Kidney (tissue), 14 donors: ENCODE measurements around the gene DRICH1. TPM values are rescaled to one million over a fixed set of nuclear protein-coding genes. Genes with fewer than 3 reads are reported as not detected.

Source experiments
- DNase-seq, 5 donors: peaks; one replicate each; pipeline ENCODE4 v3.0.0-alpha.2; 2013 to 2020
- FAIRE-seq: peaks from 2 replicates; lab custom pipeline; 2012; peaks lifted over from hg19 to GRCh38; lab: Jason Lieb, UNC
- H3K27ac ChIP-seq, 2 donors: one replicate each; pipeline ENCODE4 v1.7.0; 2013; ENCODE audit warnings: low read depth in 2 of 2, low read length in 2 of 2, inconsistent platforms in 1 of 2
- H3K27me3 ChIP-seq: one replicate; pipeline ENCODE4 v1.7.1; 2013; ENCODE audit warnings: low read length, inconsistent platforms; ENCODE audit not compliant: control insufficient read depth, insufficient read depth
- H3K36me3 ChIP-seq, 3 donors: one replicate each; pipeline versions ENCODE4 v1.7.0 to v1.7.1; 2013; ENCODE audit warnings: low read length in 3 of 3, control low read depth in 1 of 3, inconsistent platforms in 1 of 3; ENCODE audit not compliant: insufficient read depth in 3 of 3, control insufficient read depth in 2 of 3
- H3K4me1 ChIP-seq, 3 donors: one replicate each; pipeline versions ENCODE4 v1.7.0 to v1.7.1; 2013; ENCODE audit warnings: low read length in 3 of 3, inconsistent platforms in 1 of 3, low read depth in 1 of 3; ENCODE audit not compliant: control insufficient read depth in 2 of 3, insufficient read depth in 2 of 3
- H3K4me3 ChIP-seq, 3 donors: one replicate each; pipeline versions ENCODE4 v1.7.0 to v1.8.1; 2013; ENCODE audit warnings: low read length in 3 of 3, control low read depth in 1 of 3, inconsistent platforms in 1 of 3
- H3K9ac ChIP-seq, 3 donors: one replicate each; pipeline versions ENCODE4 v1.7.0 to v1.7.1; 2013; ENCODE audit warnings: low read length in 3 of 3, control low read depth in 1 of 3, inconsistent platforms in 1 of 3
- H3K9me3 ChIP-seq, 3 donors: one replicate each; pipeline versions ENCODE4 v1.7.0 to v1.7.1; 2013; ENCODE audit warnings: low read length in 3 of 3, control low read depth in 1 of 3, inconsistent platforms in 1 of 3; ENCODE audit not compliant: control insufficient read depth in 2 of 3, insufficient read depth in 1 of 3
- CTCF ChIP-seq: IDR thresholded peaks from 3 replicates; pipeline ENCODE4 v1.5.1; 2012; ENCODE audit warnings: mild to moderate bottlenecking, moderate library complexity, borderline replicate concordance; ENCODE audit not compliant: insufficient read depth; ENCODE audit errors: extremely low read depth
- intact Hi-C: fragments of 100-400 bp; cut with DNase I; formaldehyde crosslinking; loops from one replicate; pipeline ENCODE4 v1.11.1; 2022
- polyA plus RNA-seq: library from polyadenylated mRNA; stranded (reverse); fragments of 350-450 nt; fragmentation: Illumina TruSeq; extraction: RNeasy Lipid Tissue Mini Kit (QIAGEN cat#74804); gene quantifications from one replicate; pipeline ENCODE4 v1.2.3, GENCODE V29; 2014; ENCODE audit warnings: low read depth, low replicate concordance; ENCODE audit not compliant: insufficient read depth
- total RNA-seq: library from RNA; stranded (reverse); fragmentation: NEBNext Ultra II Directional; extraction: Animal tissue kit (Norgen Biotek cat#: 25700); gene quantifications from one replicate; pipeline ENCODE4 v1.2.1, GENCODE V29; 2021
- donor health status: control.
- donor health status: control.
- donor health status: control.
- donor health status: control.
- donor health status: control.
- donor health status: DM: yes; HTN: yes; CAD: no.
- donor health status: Normal renal cell carcinoma (clear cell type).

The DRICH1 gene
- total and polyA plus RNA-seq, 2 donors from 2014 or later, result 1.1 to 1.3 TPM

DNA sequence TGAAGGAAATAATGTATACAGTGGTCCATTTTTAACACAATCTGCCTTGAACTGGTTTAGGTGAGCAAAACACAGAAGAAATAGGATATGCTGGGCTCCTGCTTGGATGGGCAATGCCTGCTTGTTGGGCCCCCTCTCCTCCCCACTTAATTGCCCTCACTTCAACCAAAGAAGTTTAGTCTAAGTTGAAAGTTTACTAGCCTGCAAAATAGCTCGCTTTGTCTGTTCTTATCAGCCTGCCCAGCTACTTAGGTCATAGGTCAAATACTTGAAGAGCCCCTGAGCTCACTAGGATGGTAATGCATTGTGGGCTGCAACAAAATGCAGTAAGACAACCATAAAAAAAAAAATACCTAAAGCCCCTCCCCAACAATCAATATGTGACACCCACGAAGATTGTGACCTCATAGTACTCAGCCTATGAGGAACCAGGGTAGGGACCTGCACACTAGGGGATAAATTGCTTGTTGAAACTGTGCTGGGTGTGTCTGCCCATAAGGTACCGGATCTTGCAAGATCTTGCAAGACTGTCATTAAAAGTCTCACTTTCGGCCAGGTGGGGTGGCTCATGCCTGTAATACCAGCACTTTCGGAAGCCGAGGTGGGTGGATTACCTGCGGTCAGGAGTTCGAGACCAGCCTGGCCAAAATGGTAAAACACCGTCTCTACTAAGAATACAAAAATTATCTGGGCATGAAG, 10.9 kb downstream of the DRICH1 start:
- H3K4me1 ChIP-seq, result no peaks in the 10 kb centered on the region
- DNase-seq, result no peak
- H3K27me3 ChIP-seq, result no peaks in the 10 kb centered on the region
- no peak for FAIRE-seq
- no peak for TF ChIP-seq CTCF
- no peak overlapping the region for H3K27ac ChIP-seq
- no peak overlapping the region for H3K9ac ChIP-seq
- H3K36me3 ChIP-seq, result peaks cover 0 to 11% (median 0%) of the 10 kb centered on the region in 3 donors
- no peak overlapping the region for H3K4me3 ChIP-seq
- H3K9me3 ChIP-seq, result no peaks in the 10 kb centered on the region
- intact Hi-C loops, result no loop called here

DNA sequence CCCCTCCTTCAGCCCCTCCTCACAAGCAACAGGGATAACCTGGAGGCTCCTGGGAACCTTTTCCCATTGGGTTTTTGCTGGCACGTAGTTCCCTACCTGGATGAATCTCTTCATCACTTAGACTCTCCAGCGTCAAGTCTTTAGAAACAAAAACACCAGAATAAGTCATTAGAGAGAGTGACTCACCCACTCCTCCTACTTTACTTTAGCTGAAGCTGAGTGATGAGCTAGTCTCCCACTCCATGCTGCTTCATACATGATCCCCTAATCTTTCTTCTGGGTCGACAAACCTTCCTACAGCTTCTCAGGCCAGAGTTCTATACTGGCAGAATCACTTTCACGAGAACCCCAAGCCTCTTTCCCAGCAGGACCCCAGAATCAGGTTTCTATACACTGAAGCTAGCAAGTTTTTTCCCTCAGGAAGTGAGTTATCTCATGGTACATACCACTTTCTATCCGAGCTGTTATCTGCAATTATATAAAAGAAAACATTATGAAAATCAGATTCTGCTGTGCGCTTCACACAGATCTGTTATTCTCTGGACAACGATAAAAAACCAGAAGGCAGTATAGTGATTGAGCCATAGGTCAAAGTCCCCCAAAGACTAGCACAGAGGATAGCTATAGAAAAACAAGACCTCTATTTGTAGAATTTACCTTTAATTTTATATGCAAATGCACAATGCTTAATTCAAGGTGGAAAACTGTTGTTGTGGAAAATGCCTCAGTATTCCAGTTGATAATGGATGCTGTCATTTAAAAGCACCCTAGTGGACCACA, 18.7 kb downstream of the DRICH1 start:
- DNase-seq, result no peak
- Histone ChIP-seq H3K9me3 (no peaks in the 10 kb centered on the region), H3K27ac (no peak overlapping the region), H3K4me3 (no peak overlapping the region), H3K36me3 (peaks cover 0 to 27% (median 8%) of the 10 kb centered on the region in 3 donors), H3K4me1 (no peaks in the 10 kb centered on the region), H3K27me3 (no peaks in the 10 kb centered on the region), H3K9ac (no peak overlapping the region)
- intact Hi-C loops, result no loop called here
- no peak for FAIRE-seq
- no peak for TF ChIP-seq CTCF

- H3K9ac ChIP-seq, result no peak overlapping the region
- H3K4me3 ChIP-seq, result no peak overlapping the region
- no peaks in the 10 kb centered on the region for H3K9me3 ChIP-seq
- DNase-seq, result no peak
- H3K27ac ChIP-seq, result no peak overlapping the region
- no peaks in the 10 kb centered on the region for H3K27me3 ChIP-seq
- FAIRE-seq, result no peak
- H3K36me3 ChIP-seq, result peaks cover 0 to 29% (median 4%) of the 10 kb centered on the region in 3 donors
- intact Hi-C loops, result no loop called here
- H3K4me1 ChIP-seq, result no peaks in the 10 kb centered on the region
- TF ChIP-seq CTCF, result no peak
Observed at GRCh38 chr22:23609983-23610781, 21.9 kb downstream of the DRICH1 start.
